WI38 (cell line): ENCODE data around the gene WT1.
"Not testable (repeated sequence)": the region's sequence is repeated elsewhere in the genome, so short reads cannot be mapped to it uniquely, and the experiment has no call there.

Source experiments
- H3K4me3 ChIP-seq: 2 replicates; pipeline ENCODE4 v1.5.1; 2011; ENCODE audit warnings: low read depth, mild to moderate bottlenecking, control low read depth, low read length
- TF ChIP-seq, protein P1 (sequence below): IDR thresholded peaks from 2 replicates; pipeline ENCODE4 v1.5.1; 2012; ENCODE audit warnings: low read depth, mild to moderate bottlenecking, control low read depth, low read length

WT1 gene

GRCh38 chr11:32435511-32435941 lies at the start of gene WT1:
WT1 (minus strand) TSS chr11:32435539.
- no peak within 1 kb of the TSS for H3K4me3 ChIP-seq
- TF ChIP-seq, protein P1, sequence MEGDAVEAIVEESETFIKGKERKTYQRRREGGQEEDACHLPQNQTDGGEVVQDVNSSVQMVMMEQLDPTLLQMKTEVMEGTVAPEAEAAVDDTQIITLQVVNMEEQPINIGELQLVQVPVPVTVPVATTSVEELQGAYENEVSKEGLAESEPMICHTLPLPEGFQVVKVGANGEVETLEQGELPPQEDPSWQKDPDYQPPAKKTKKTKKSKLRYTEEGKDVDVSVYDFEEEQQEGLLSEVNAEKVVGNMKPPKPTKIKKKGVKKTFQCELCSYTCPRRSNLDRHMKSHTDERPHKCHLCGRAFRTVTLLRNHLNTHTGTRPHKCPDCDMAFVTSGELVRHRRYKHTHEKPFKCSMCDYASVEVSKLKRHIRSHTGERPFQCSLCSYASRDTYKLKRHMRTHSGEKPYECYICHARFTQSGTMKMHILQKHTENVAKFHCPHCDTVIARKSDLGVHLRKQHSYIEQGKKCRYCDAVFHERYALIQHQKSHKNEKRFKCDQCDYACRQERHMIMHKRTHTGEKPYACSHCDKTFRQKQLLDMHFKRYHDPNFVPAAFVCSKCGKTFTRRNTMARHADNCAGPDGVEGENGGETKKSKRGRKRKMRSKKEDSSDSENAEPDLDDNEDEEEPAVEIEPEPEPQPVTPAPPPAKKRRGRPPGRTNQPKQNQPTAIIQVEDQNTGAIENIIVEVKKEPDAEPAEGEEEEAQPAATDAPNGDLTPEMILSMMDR, result no peak

DNA sequence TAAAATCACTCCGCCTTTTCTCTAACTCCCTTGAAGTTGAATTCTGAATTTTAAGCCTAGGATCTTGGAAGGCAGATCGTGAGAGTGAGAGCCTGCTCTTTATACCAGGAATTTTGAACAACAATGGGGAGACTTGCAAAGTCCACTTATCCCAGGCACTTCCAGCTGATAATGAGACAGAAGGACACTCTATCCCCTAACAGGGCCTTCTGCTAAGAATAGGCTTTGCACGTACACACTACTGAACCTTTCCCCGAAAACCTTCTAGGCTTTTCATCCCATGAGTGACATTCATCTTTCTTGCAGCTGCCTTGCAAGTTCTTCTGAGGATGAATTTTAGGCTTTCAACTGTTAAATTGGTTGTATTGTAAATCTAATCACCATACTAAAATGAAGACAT lies 44.0 kb upstream of the WT1 start:
- TF ChIP-seq, protein P1, result no peak

GRCh38 chr11:32478277-32478731 lies 43.0 kb upstream of the WT1 start:
- TF ChIP-seq, protein P1, result no peak
- no peak overlapping the region for H3K4me3 ChIP-seq

More for the DNA sequence above, 44.0 kb upstream of the WT1 start:
- no peak overlapping the region for H3K4me3 ChIP-seq

DNA sequence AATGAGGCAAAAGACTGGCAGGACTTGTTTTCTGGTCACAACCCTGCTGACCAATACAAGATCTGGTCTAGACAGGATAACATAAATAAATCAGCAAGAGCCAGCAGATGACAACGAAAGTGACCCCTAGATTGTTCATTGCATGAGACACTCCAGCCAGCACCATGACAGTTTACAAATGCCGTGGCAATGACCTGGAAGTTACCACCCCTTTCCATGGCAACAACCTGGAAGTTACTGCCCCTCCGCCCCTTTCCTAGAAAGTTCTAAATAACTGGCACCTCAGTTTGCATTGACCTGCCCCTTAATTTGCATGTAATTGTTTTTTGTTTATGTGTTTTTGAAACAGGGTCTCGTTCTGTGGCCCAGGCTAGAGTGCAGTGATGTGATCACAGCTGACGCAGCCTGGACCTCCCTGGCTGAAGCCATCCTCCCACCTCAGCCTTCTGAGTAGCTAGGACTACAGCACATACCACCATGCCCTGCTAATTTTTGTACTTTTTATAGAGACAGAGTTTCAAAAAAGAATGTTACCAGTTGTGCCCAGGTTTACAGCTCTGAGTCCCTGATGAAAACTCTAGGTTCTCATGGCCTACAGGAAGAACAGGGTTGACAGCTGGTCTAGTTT lies 38.1 kb upstream of the WT1 start:
- no peak overlapping the region for H3K4me3 ChIP-seq
- TF ChIP-seq, protein P1, result no peak

DNA sequence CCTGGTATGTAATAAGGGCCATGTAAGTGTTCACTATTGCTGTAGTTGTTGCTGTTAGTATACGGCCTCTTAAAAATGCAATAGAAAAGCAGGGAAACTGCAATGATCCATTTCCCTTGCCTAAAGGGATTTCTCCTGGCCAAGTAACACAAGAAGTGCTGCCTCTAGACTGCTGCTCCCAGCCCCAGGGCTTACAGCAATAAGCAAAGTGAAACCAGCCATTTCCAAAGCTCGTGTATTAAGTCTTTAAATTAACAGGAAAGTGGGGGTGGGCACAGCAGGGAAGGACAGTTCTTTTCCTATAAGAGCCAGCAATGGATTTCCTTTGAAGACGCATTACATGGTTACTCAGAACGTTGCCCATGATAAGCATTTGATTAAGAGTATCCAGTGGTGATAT lies 36.9 kb upstream of the WT1 start:
- TF ChIP-seq, protein P1, result no peak
- H3K4me3 ChIP-seq, result no peak overlapping the region

- not testable (repeated sequence) for H3K4me3 ChIP-seq
Measured at GRCh38 chr11:32471544-32471943, 36.2 kb upstream of the WT1 start.

- H3K4me3 ChIP-seq, result no peak overlapping the region
- TF ChIP-seq, protein P1, result no peak
Measured at GRCh38 chr11:32469791-32470190, 34.5 kb upstream of the WT1 start.
